Activated T-cell treated with anti-CD3 and anti-CD28 coated beads for 1 hour (primary cell): ENCODE measurements around the gene SPACA4.

Experiments
- DNase-seq: peaks from one replicate; pipeline ENCODE4 v3.0.0-alpha.2; 2020; ENCODE audit warnings: low read depth

SPACA4 gene

DNA sequence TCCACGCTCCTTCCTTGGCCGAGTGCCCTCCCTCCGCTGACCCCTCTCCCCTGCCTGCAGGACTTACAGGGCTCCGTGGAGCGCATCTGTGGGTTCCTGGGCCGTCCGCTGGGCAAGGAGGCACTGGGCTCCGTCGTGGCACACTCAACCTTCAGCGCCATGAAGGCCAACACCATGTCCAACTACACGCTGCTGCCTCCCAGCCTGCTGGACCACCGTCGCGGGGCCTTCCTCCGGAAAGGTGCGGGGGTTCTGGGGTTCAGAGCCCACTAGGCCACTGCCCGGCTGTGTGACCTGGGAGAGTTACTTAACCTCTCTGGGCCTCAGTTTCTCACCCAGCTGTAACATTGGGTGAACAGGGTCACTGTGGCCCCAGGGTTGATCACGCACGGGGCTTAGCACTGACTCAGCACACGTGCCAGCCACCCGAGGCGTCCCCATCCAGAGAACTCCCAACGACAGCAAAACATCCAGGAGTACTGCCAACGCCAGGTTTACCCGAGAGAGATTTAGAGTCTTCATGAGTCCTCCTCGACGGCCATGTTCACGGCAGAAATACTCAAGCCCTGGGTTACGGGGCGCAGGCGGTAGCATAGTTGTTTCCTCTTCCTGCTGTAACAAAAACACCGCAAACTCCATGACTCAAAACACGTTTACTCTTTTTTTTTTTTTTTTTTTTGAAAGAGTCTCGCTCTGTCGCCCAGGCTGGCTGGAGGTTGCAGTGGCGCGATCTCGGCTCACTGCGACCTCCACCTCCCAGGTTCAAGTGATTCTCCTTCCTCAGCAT, 9.7 kb upstream of the SPACA4 start:
- DNase-seq = no peak

GRCh38 chr19:48598996-48599700, 7.4 kb upstream of the SPACA4 start:
- no peak for DNase-seq

DNA sequence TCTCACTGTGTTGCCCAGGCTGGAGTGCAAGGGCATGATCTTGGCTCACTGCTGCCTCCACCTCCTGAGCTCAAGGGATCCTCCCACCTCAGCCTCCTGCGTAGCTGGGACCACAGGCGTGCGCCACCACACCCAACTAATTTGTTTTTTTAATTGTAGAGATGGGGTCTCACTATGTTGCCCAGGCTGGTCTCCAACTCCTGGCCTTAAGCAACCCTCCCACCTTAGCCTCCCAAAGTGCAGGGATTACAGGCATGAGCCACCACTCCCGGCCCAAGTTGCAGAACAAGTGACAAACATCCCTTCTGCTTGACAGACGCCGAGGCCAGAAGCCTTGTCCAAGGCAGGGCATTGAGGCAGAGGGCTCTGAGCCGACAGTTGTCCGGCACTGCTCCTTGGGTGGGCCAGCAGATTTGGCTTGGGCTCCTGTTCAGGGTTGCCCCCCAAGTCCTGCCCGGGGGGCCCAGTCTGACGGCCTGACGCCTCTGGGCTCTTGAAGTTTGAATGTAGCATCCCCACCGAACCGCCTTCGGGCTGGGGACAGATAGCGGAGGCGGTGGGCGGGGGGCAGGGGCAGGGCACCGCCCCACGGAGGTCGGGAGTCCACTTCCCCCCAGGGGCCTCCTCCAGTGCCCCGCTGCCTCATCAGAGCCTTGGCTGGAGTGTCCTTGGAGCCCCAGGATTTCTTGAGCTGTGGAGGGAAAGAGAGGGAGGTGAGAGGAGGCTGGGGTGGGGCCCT, 5.7 kb upstream of the SPACA4 start:
- DNase-seq = no peak

- no peak for DNase-seq
These were observed 3.5 kb upstream of the SPACA4 start for GRCh38 chr19:48603001-48603400.

GRCh38 chr19:48603449-48603848, 3.1 kb upstream of the SPACA4 start:
- no peak for DNase-seq

GRCh38 chr19:48603850-48604249, 2.7 kb upstream of the SPACA4 start:
- DNase-seq = no peak

GRCh38 chr19:48607359-48607755, 815 bp downstream of the SPACA4 start:
- no peak for DNase-seq

DNA sequence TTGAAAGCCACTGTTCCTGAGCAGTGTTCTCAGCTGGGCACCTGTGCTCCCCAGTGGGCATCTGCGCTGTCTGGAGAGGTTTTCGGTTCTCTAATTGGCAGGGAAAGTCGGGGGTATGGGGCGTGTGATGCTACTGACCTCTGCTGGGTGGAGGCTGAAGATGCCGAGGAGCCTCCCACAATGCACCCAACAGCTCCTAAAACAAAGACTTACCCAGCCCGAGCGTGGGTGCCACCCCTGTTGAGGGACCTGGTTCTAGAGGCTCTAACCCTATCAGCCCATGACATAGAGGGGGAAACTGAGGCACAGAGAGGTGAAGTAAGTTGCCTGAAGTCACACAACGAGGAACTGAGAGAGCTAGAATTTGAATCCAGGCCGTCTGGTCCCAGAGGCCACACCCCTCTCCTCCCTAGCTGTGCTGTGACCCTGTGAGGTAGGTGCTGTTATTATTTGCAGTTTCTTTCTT, 2.3 kb downstream of the SPACA4 start:
- peak; percentile 22 for DNase-seq

DNA sequence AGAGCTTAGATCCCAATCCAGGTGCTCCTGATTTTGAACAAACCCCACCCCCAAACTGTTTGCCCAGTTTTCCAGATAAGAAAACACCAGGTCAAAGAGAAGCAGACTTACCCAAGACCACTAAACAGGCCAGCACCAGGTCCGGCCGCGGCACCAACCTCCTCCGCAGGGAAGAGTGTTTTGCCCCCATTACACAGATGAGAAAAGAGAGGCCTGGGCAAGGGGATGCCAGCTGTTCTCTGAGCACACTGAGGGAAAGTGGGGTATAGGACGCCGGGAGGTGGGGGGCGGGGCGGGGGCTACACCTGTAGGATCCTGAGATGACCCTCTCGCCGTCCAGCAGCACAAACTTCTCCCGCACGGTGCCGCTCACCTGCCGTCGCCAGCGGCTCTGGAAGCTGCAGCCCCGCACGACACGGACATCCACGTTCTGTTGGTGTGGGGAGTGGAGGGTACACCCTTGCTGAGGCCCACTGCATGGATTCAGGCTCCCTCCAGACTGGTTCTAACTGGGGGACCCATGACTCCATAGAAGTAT, 3.1 kb downstream of the SPACA4 start:
- no peak for DNase-seq

DNA sequence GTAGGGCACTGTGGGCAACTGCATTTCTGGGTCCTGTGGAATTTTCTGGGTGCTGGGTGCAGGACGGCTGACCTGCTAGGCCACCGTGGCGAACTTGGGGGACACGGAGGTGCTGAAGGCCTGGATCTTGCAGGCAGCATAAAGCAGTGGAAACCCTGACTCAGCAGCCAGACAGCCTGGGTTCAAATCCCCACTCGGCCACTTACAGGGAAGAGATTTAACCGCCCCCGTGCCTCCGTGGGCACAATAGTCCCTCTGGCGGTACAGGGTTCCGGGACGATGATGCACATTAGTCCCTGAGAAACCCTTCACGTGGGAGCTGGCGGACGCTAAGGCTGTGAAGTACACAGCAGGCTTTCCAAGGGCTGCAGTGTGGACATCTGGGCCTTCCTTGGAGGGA, 5.3 kb downstream of the SPACA4 start:
- no peak for DNase-seq

DNA sequence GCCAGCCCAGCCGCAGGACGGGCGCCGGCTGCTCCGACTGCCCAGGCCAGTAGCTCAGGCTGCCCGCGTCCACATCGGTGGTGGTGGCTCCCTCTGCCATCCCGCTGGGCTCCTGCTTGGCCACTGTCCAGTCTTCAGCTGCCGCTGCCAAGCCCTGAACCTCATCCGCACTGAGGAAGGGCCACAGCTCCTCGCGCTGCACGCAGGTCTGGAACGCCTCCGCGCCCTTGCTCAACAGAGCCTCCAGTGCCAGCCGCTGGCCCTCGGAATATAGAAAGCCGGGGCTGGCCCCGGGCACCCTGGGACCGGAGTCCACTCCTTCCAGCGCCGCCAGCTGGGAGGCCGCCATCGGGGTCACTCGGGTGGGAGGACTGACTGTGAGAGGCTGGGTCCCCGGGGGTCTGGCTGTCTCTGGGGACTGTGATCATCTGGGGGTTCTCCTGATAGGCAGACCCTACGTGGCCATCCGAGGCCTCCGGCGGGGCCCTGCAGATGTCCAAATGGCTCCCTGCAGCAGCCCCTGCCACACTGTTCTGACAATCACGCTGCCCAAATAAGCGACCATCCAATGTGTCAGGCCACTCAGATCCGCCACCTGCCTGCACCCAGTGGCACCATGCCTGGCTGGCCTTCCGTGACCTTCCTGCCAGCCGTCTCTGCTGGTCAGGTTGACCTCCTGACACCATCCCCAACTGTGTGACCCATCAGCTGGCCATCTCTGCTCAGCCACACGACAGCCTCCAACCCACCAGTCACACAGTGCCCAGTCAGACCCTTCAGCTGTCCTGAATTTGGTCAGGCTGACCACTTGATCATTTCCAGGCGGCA, 6.7 kb downstream of the SPACA4 start:
- no peak for DNase-seq

- DNase-seq = no peak
These were observed 7.4 kb downstream of the SPACA4 start for GRCh38 chr19:48613852-48614435.

- DNase-seq = no peak
These were observed 8.1 kb downstream of the SPACA4 start, which contains the start of gene FAM83E for GRCh38 chr19:48614436-48615230. Gene FAM83E (minus strand): TSS chr19:48615076. CDS start chr19:48613372, 1,704 bp downstream.

DNA sequence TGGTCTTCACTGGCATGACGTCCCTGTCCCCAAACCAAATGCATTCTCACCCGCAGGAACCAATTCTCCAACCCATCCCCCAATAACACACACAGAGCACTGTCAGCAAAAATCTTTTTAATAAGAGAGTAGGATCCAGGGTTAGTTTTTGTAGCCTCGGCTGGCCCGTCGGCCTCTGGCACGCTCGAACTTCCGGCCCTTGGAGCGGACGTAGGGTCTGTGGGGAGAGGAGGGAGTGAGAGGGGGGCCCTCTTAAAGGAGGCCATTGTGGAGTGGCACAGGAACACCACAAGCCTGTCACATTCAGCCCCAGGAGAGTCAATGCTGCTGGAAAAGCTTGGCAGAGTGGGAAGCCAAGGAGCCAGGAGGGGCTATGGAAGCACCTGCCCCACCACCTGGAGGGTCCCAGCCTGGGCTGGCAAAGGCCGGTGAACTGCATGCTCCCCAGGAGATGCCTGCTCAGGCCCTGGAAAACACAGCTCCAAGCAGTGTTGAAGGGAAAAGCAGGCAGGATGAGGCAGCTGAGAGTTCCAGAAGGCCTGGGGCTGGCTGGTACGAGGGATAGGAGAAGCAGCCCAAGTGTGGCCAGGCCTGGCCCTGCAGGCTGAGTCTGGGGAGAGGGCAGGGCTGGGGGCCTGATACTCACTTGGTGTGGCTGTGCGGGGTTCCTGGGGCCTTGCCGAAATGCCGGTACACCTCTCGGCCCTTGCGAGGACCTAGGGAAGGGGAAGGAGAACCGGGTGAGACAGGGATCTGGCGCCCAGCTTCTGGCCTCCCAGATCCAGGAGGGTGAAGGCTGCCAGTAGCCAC, 8.9 kb downstream of the SPACA4 start:
- DNase-seq = no peak

DNA sequence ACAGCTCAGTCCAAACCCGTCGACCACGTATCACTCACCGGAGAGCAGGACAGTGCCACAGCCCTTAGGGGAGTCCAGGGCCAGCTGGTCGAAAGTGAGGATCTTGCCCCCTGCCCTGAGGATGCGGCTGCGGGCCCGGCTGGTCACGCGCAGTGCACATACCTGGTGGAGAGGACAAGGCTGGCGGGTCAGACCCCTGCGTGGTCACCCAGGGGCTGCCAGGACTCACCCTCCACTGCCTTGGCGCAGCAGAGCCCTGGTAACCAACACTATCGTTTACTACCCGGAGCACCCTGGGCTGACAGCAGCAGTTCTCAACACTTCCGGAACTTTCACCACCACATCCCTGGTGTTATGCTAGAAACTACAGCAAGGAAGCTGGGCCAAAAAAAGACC, 9.5 kb downstream of the SPACA4 start:
- no peak for DNase-seq

GRCh38 chr19:48616491-48617056, 10.0 kb downstream of the SPACA4 start:
- DNase-seq = no peak

- no peak for DNase-seq
These were observed 10.8 kb downstream of the SPACA4 start for GRCh38 chr19:48617146-48617937.

- no peak for DNase-seq
These were observed 11.9 kb downstream of the SPACA4 start for GRCh38 chr19:48618278-48618915.
